GM21786 (cell line): ENCODE measurements around the gene RPS5.
"Not testable (repeated sequence)": the region's sequence is repeated elsewhere in the genome, so short reads cannot be mapped to it uniquely, and the experiment has no call there.

ENCODE experiments used
- ATAC-seq: cut with Tn5 transposase; IDR thresholded peaks from one replicate; pipeline ENCODE4 v1.9.1; 2021; ENCODE audit not compliant: unreplicated experiment

Gene RPS5

GRCh38 chr19:58403920-58404478 lies 16.9 kb downstream of the RPS5 start:
- not testable (repeated sequence) for ATAC-seq

GRCh38 chr19:58406818-58407657 lies 20.0 kb downstream of the RPS5 start:
- ATAC-seq = no peak

GRCh38 chr19:58407658-58408151 lies 20.6 kb downstream of the RPS5 start:
- no peak for ATAC-seq

GRCh38 chr19:58408152-58409009 lies 21.3 kb downstream of the RPS5 start, which contains the start of gene ZNF584:
Gene ZNF584, plus strand, starts transcription at chr19:58408649. Its CDS starts 499 bp downstream, at chr19:58409148.
- peak; percentile 90 for ATAC-seq

- no peak for ATAC-seq
Measured at GRCh38 chr19:58409010-58409790, 22.1 kb downstream of the RPS5 start.

GRCh38 chr19:58416604-58417003 lies 29.5 kb downstream of the RPS5 start:
- no peak for ATAC-seq

GRCh38 chr19:58417071-58417470 lies 30.0 kb downstream of the RPS5 start:
- ATAC-seq = no peak

- no peak for ATAC-seq
Measured at GRCh38 chr19:58428617-58429016, 41.5 kb downstream of the RPS5 start.

GRCh38 chr19:58429745-58430144 lies 42.7 kb downstream of the RPS5 start:
- ATAC-seq = no peak

GRCh38 chr19:58434217-58434616 lies 47.1 kb downstream of the RPS5 start:
- no peak for ATAC-seq

GRCh38 chr19:58439576-58440554 lies 52.8 kb downstream of the RPS5 start, which contains the start of gene ZNF132:
Gene ZNF132, minus strand, starts transcription at chr19:58440153. Its CDS starts 332 bp downstream, at chr19:58439821.
- ATAC-seq = peak; percentile 97

GRCh38 chr19:58440556-58440955 lies 53.5 kb downstream of the RPS5 start:
- no peak for ATAC-seq

GRCh38 chr19:58442986-58443385 lies 55.9 kb downstream of the RPS5 start:
- ATAC-seq = not testable (repeated sequence)
